Aorta (tissue), 5 donors: ENCODE data around the gene NBL1. TPM values are rescaled to one million over a fixed set of nuclear protein-coding genes. Genes with fewer than 3 reads are reported as not detected.

Experiments used
- ATAC-seq: fragments of 200-7000 bp; cut with Tn5 transposase; one replicate; pipeline ENCODE4 v1.9.1; 2022; ENCODE audit warnings: moderate library complexity; ENCODE audit not compliant: low FRiP score
- DNase-seq, 2 donors: peaks; one replicate each; pipeline ENCODE4 v3.0.0-alpha.2; 2020
- H3K27ac ChIP-seq, 2 donors: one replicate each; pipeline ENCODE4 v1.5.1; 2013; ENCODE audit warnings: low read length in 2 of 2, mild to moderate bottlenecking in 2 of 2, moderate library complexity in 2 of 2, control low read depth in 1 of 2, inconsistent platforms in 1 of 2, low read depth in 1 of 2
- H3K27me3 ChIP-seq, 2 donors: one replicate each; pipeline ENCODE4 v1.6.1; 2013; ENCODE audit warnings: control low read depth in 1 of 2, low read length in 1 of 2, mild to moderate bottlenecking in 1 of 2, moderate library complexity in 1 of 2; ENCODE audit not compliant: insufficient read depth in 2 of 2, control insufficient read depth in 1 of 2
- H3K36me3 ChIP-seq, 2 donors: one replicate each; pipeline ENCODE4 v1.6.1; 2013; ENCODE audit warnings: control low read depth in 1 of 2, low read length in 1 of 2, mild to moderate bottlenecking in 1 of 2; ENCODE audit not compliant: insufficient read depth in 2 of 2, control insufficient read depth in 1 of 2
- H3K4me1 ChIP-seq, 2 donors: one replicate each; pipeline ENCODE4 v1.6.1; 2013; ENCODE audit warnings: low read length in 2 of 2, control low read depth in 1 of 2, mild to moderate bottlenecking in 1 of 2, moderate library complexity in 1 of 2; ENCODE audit not compliant: insufficient read depth in 2 of 2, control insufficient read depth in 1 of 2
- H3K4me3 ChIP-seq, 2 donors: one replicate each; pipeline ENCODE4 v1.5.1; 2013; ENCODE audit warnings: low read length in 2 of 2, control low read depth in 1 of 2, mild to moderate bottlenecking in 1 of 2
- H3K9me3 ChIP-seq: one replicate; pipeline ENCODE4 v1.6.1; 2013; ENCODE audit warnings: mild to moderate bottlenecking, low read length; ENCODE audit not compliant: control insufficient read depth
- WGBS, 2 donors: extraction: QIAGEN DNeasy Blood & Tissue Kit; methylation state at CpG; one replicate each; pipeline ENCODE4 v1.1.7; 2013; 5-methylcytosine and 5-hydroxymethylcytosine counted together
- intact Hi-C, 2 donors: fragments of 100-400 bp; cut with DNase I; formaldehyde crosslinking; loops; one replicate each; pipeline versions ENCODE4 v1.14.2 to v1.15.0; 2022
- polyA plus RNA-seq, 2 donors: library from polyadenylated mRNA; stranded (reverse); fragments of 200-250 nt; gene quantifications; one replicate each; pipeline ENCODE4 v1.2.3, GENCODE V29; 2013
- total RNA-seq, 2 donors: library from RNA; stranded (reverse); fragmentation: NEBNext Ultra II Directional; extraction: Animal tissue kit (Norgen Biotek cat#: 25700); gene quantifications; one replicate each; pipeline ENCODE4 v1.2.1, GENCODE V29; 2021
- donor health status: healthy with polysubstance abuse.
- donor health status: Bipolar disorder and iron deficiency.
- donor health status: DM: no; HTN: no; CAD: no.
- donor health status: DM: no; HTN: no; CAD: no.
- donor health status: DM: yes; HTN: yes; CAD: no.

The NBL1 gene
- total and polyA plus RNA-seq, 4 donors = 133 to 188 (median 150) TPM

DNA sequence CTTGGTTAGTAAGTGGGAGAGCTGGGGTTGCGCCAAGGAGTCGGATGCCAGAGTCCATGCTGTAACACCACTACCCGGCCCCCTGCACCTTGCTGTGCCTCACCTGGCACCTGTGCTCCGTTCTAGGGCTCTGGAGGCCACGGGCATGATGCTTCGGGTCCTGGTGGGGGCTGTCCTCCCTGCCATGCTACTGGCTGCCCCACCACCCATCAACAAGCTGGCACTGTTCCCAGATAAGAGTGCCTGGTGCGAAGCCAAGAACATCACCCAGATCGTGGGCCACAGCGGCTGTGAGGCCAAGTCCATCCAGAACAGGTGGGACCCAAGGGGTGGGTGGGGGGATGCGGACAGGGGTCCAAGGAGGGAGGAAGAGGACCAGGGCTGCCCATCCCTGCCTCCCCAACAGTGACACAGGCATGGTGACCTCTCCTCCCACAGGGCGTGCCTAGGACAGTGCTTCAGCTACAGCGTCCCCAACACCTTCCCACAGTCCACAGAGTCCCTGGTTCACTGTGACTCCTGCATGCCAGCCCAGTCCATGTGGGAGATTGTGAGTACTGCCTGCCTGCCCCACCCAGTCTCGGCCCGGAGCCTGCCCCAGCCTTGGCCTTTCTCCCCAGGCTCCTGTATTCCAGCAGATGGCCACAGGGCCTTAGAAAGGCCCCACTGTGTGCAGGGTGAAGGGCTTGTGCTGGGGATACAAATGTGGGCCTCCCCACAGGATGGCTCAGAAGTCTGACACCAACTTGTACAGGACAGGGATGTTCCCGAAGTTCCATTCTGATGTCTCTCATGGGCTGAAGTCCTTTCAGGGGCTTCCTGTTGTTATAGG is 11.0 kb downstream of the NBL1 start:
- Histone ChIP-seq H3K27me3 (no peaks in the 10 kb centered on the region), H3K27ac (no peak overlapping the region), H3K9me3 (no peaks in the 10 kb centered on the region), H3K4me1 (no peaks in the 10 kb centered on the region), H3K36me3 (no peaks in the 10 kb centered on the region), H3K4me3 (no peak overlapping the region)
- intact Hi-C loops = loop anchor here (5.0 to 10.0 kb wide), 4 partner anchors 263 to 400 kb away; partner anchors contain the start of genes EMC1 (in 1 of the 2) and MRTO4 (in 1 of the 2)
- DNase-seq (peak in 1 of 2 donors; percentile 72), ATAC-seq (no peak)
- WGBS, 2 donors = 29 to 36% methylated on average over 15 of the region's 15 CpGs

GRCh38 chr1:19655718-19656080 is 11.6 kb downstream of the NBL1 start:
- DNase-seq (no peak), ATAC-seq (no peak)
- H3K4me1 ChIP-seq = no peaks in the 10 kb centered on the region
- no peaks in the 10 kb centered on the region for H3K27me3 ChIP-seq
- intact Hi-C loops = loop anchor here in 1 of 2 donors (10.0 kb wide), 1 partner anchor 401 kb away; the partner anchor contains the start of genes EMC1 and MRTO4
- no peak overlapping the region for H3K27ac ChIP-seq
- 86 to 87% methylated on average over 8 of the region's 8 CpGs for WGBS, 2 donors
- H3K4me3 ChIP-seq = no peak overlapping the region
- no peaks in the 10 kb centered on the region for H3K9me3 ChIP-seq
- H3K36me3 ChIP-seq = no peaks in the 10 kb centered on the region

GRCh38 chr1:19656134-19656779 is 12.1 kb downstream of the NBL1 start:
- intact Hi-C loops = loop anchor here in 1 of 2 donors (10.0 kb wide), 1 partner anchor 401 kb away; the partner anchor contains the start of genes EMC1 and MRTO4
- Histone ChIP-seq H3K27ac (no peak overlapping the region), H3K27me3 (no peaks in the 10 kb centered on the region), H3K9me3 (no peaks in the 10 kb centered on the region), H3K36me3 (no peaks in the 10 kb centered on the region), H3K4me1 (no peaks in the 10 kb centered on the region), H3K4me3 (no peak overlapping the region)
- WGBS, 2 donors = 90 to 93% methylated on average over 9 of the region's 9 CpGs
- ATAC-seq = no peak
- DNase-seq = no peak

GRCh38 chr1:19656780-19657466 is 12.8 kb downstream of the NBL1 start:
- no peak overlapping the region for H3K27ac ChIP-seq
- no peaks in the 10 kb centered on the region for H3K36me3 ChIP-seq
- H3K9me3 ChIP-seq = no peaks in the 10 kb centered on the region
- 75 to 76% methylated on average over 15 of the region's 15 CpGs for WGBS, 2 donors
- no peaks in the 10 kb centered on the region for H3K4me1 ChIP-seq
- no peaks in the 10 kb centered on the region for H3K27me3 ChIP-seq
- DNase-seq (no peak), ATAC-seq (no peak)
- intact Hi-C loops = loop anchor here in 1 of 2 donors (10.0 kb wide), 1 partner anchor 402 kb away; the partner anchor contains the start of genes EMC1 and MRTO4
- H3K4me3 ChIP-seq = no peak overlapping the region

GRCh38 chr1:19657511-19657910 is 13.4 kb downstream of the NBL1 start:
- WGBS, 2 donors = 73 to 77% methylated on average over 10 of the region's 10 CpGs
- Histone ChIP-seq H3K4me1 (no peaks in the 10 kb centered on the region), H3K27ac (no peak overlapping the region), H3K27me3 (no peaks in the 10 kb centered on the region), H3K36me3 (no peaks in the 10 kb centered on the region), H3K9me3 (no peaks in the 10 kb centered on the region), H3K4me3 (no peak overlapping the region)
- DNase-seq (no peak), ATAC-seq (no peak)
- intact Hi-C loops = loop anchor here in 1 of 2 donors (10.0 kb wide), 1 partner anchor 403 kb away; the partner anchor contains the start of genes EMC1 and MRTO4

- WGBS, 2 donors = 77 to 81% methylated on average over 13 of the region's 13 CpGs
- ATAC-seq = no peak
- H3K27ac ChIP-seq = no peak overlapping the region
- H3K4me3 ChIP-seq = no peak overlapping the region
- no peaks in the 10 kb centered on the region for H3K27me3 ChIP-seq
- intact Hi-C loops = loop anchor here in 1 of 2 donors (10.0 kb wide), 1 partner anchor 403 kb away; the partner anchor contains the start of genes EMC1 and MRTO4
- no peaks in the 10 kb centered on the region for H3K4me1 ChIP-seq
- no peaks in the 10 kb centered on the region for H3K9me3 ChIP-seq
- no peaks in the 10 kb centered on the region for H3K36me3 ChIP-seq
- DNase-seq = no peak
These were observed 14.1 kb downstream of the NBL1 start for GRCh38 chr1:19658186-19658585.

DNA sequence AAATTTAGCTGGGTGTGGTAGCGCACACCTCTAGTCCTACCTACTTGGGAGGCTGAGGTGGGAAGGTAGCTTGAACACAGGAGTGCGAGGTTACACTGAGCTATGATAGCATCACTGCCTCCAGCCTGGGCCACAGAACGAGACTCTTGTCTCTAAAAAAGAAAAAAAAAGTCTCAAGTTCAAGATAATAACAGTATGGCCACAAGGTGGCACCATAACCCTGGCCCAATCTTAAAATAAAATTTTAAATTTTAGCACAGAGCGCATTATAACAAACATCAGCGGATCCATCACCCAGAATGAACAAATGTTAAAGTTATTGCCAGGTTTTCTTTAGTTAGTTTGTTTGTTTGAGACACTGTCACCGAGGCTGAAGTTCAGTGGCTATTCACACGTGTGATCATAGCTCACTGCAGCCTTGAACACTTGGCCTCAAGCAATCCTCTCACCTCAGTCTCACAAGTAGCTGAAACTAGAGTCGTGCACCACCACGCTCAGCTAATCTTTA is 17.7 kb downstream of the NBL1 start:
- Histone ChIP-seq H3K36me3 (no peaks in the 10 kb centered on the region), H3K9me3 (no peaks in the 10 kb centered on the region), H3K4me1 (no peaks in the 10 kb centered on the region), H3K27ac (no peak overlapping the region), H3K27me3 (no peaks in the 10 kb centered on the region), H3K4me3 (no peak overlapping the region)
- DNase-seq (no peak), ATAC-seq (no peak)
- 9 to 10% methylated on average over 9 of the region's 9 CpGs for WGBS, 2 donors
- intact Hi-C loops = loop anchor here (5.0 to 10.0 kb wide), 2 partner anchors 41 to 493 kb away; no protein-coding TSS in a partner anchor

DNA sequence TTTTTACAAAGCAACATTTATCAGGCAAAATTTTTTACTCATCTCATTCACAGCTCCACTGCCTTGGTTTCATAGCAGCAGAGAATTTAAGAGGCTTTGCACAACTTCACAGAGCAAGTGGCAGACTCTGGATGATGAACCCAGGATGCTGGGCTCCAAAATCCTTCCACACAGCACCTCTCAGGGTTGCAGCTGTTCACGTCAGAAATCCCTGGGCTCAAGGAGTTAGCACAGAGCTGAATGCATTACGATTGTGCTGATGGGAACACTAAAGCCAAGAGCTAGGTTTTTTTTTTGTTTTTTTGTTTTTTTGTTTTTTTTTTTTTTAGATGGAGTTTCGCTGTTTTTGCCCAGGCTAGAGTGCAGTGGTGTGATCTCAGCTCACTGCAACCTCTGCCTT is 18.2 kb downstream of the NBL1 start:
- Histone ChIP-seq H3K4me3 (no peak overlapping the region), H3K9me3 (no peaks in the 10 kb centered on the region), H3K36me3 (no peaks in the 10 kb centered on the region), H3K4me1 (no peaks in the 10 kb centered on the region), H3K27ac (no peak overlapping the region), H3K27me3 (no peaks in the 10 kb centered on the region)
- intact Hi-C loops = loop anchor here (5.0 to 10.0 kb wide), 2 partner anchors 40 to 492 kb away; no protein-coding TSS in a partner anchor
- no peak for DNase-seq
- WGBS, 2 donors = 45 to 56% methylated on average over 3 of the region's 3 CpGs
- no peak for ATAC-seq
